ENCODE measurements around the gene FBXL17. TPM values are rescaled to one million over a fixed set of nuclear protein-coding genes. Genes with fewer than 3 reads are reported as not detected.

The FBXL17 gene
- total RNA-seq, 1 donor from 2014 or later, result 17.6 TPM

GRCh38 chr5:107858324-107858723 lies 523.6 kb downstream of the FBXL17 start:
- no peak overlapping the region for H3K4me3 Mint-ChIP-seq (ENCODE audit: unreplicated experiment)
- no peak overlapping the region for H3K27ac Mint-ChIP-seq (ENCODE audit: unreplicated experiment)
- TF ChIP-seq CTCF (IDR thresholded peaks at IDR 0.05), result no peak

GRCh38 chr5:107857785-107858184 lies 524.1 kb downstream of the FBXL17 start:
- no peak for DNase-seq (ENCODE audit: extremely low spot score, unreplicated experiment)
- Mint-ChIP-seq H3K36me3 (ENCODE audit: unreplicated experiment) (peaks cover 7% of the 10 kb centered on the region), H3K27me3 (ENCODE audit: unreplicated experiment) (no peaks in the 10 kb centered on the region), H3K4me3 (ENCODE audit: unreplicated experiment) (no peak overlapping the region), H3K4me1 (ENCODE audit: unreplicated experiment) (no peaks in the 10 kb centered on the region), H3K9me3 (ENCODE audit: unreplicated experiment) (no peaks in the 10 kb centered on the region), H3K27ac (ENCODE audit: unreplicated experiment) (no peak overlapping the region)
- TF ChIP-seq CTCF (IDR thresholded peaks at IDR 0.05), result no peak

More at GRCh38 chr5:107858324-107858723, 523.6 kb downstream of the FBXL17 start:
- H3K4me1 Mint-ChIP-seq (ENCODE audit: unreplicated experiment), result no peaks in the 10 kb centered on the region
- H3K9me3 Mint-ChIP-seq (ENCODE audit: unreplicated experiment), result no peaks in the 10 kb centered on the region
- H3K36me3 Mint-ChIP-seq (ENCODE audit: unreplicated experiment), result peaks cover 7% of the 10 kb centered on the region
- no peak for DNase-seq (ENCODE audit: extremely low spot score, unreplicated experiment)
- no peaks in the 10 kb centered on the region for H3K27me3 Mint-ChIP-seq (ENCODE audit: unreplicated experiment)

GRCh38 chr5:107855171-107855570 lies 526.7 kb downstream of the FBXL17 start:
- H3K4me1 Mint-ChIP-seq (ENCODE audit: unreplicated experiment), result no peaks in the 10 kb centered on the region
- H3K27me3 Mint-ChIP-seq (ENCODE audit: unreplicated experiment), result no peaks in the 10 kb centered on the region
- H3K4me3 Mint-ChIP-seq (ENCODE audit: unreplicated experiment), result no peak overlapping the region
- no peak overlapping the region for H3K27ac Mint-ChIP-seq (ENCODE audit: unreplicated experiment)
- H3K36me3 Mint-ChIP-seq (ENCODE audit: unreplicated experiment), result peaks cover 3% of the 10 kb centered on the region
- TF ChIP-seq CTCF (IDR thresholded peaks at IDR 0.05), result no peak
- H3K9me3 Mint-ChIP-seq (ENCODE audit: unreplicated experiment), result no peaks in the 10 kb centered on the region
- DNase-seq (ENCODE audit: extremely low spot score, unreplicated experiment), result no peak

GRCh38 chr5:107853696-107854095 lies 528.2 kb downstream of the FBXL17 start:
- no peak for TF ChIP-seq CTCF (IDR thresholded peaks at IDR 0.05)
- Mint-ChIP-seq H3K4me3 (ENCODE audit: unreplicated experiment) (no peak overlapping the region), H3K27me3 (ENCODE audit: unreplicated experiment) (no peaks in the 10 kb centered on the region), H3K27ac (ENCODE audit: unreplicated experiment) (no peak overlapping the region), H3K36me3 (ENCODE audit: unreplicated experiment) (peaks cover 3% of the 10 kb centered on the region), H3K9me3 (ENCODE audit: unreplicated experiment) (no peaks in the 10 kb centered on the region), H3K4me1 (ENCODE audit: unreplicated experiment) (no peaks in the 10 kb centered on the region)
- DNase-seq (ENCODE audit: extremely low spot score, unreplicated experiment), result no peak

- no peak for TF ChIP-seq CTCF (IDR thresholded peaks at IDR 0.05)
- Mint-ChIP-seq H3K4me3 (ENCODE audit: unreplicated experiment) (no peak overlapping the region), H3K27me3 (ENCODE audit: unreplicated experiment) (no peaks in the 10 kb centered on the region), H3K9me3 (ENCODE audit: unreplicated experiment) (no peaks in the 10 kb centered on the region), H3K27ac (ENCODE audit: unreplicated experiment) (no peak overlapping the region), H3K4me1 (ENCODE audit: unreplicated experiment) (no peaks in the 10 kb centered on the region), H3K36me3 (ENCODE audit: unreplicated experiment) (peaks cover 2% of the 10 kb centered on the region)
- no peak for DNase-seq (ENCODE audit: extremely low spot score, unreplicated experiment)
Measured at GRCh38 chr5:107853031-107853430, 528.9 kb downstream of the FBXL17 start.

Measured in osteocyte (in vitro differentiated cells).